ENCODE results near the gene MEF2C.
"Not testable (repeated sequence)": the region's sequence is repeated elsewhere in the genome, so short reads cannot be mapped to it uniquely, and the experiment has no call there.

MEF2C gene

GRCh38 chr5:88860501-88860900, 22.5 kb downstream of the MEF2C start:
- DNase-seq, result no peak

GRCh38 chr5:88858392-88858791, 24.6 kb downstream of the MEF2C start:
- no peak for DNase-seq

GRCh38 chr5:88856381-88856780, 26.6 kb downstream of the MEF2C start:
- DNase-seq, result not testable (repeated sequence)

GRCh38 chr5:88854769-88855168, 28.2 kb downstream of the MEF2C start:
- no peak for DNase-seq

GRCh38 chr5:88847420-88847819, 35.6 kb downstream of the MEF2C start:
- DNase-seq, result no peak

GRCh38 chr5:88846434-88846833, 36.5 kb downstream of the MEF2C start:
- DNase-seq, result no peak

GRCh38 chr5:88845081-88845697, 37.8 kb downstream of the MEF2C start:
- no peak for DNase-seq

- no peak for DNase-seq
Observed at GRCh38 chr5:88842784-88843183, 40.2 kb downstream of the MEF2C start.

GRCh38 chr5:88841212-88841611, 41.8 kb downstream of the MEF2C start:
- DNase-seq, result no peak

- no peak for DNase-seq
Observed at GRCh38 chr5:88840495-88840894, 42.5 kb downstream of the MEF2C start.

- no peak for DNase-seq
Observed at GRCh38 chr5:88839238-88839637, 43.7 kb downstream of the MEF2C start.

- DNase-seq, result no peak
Observed at GRCh38 chr5:88838500-88838899, 44.5 kb downstream of the MEF2C start.

GRCh38 chr5:88837817-88838216, 45.2 kb downstream of the MEF2C start:
- DNase-seq, result no peak

GRCh38 chr5:88837222-88837621, 45.8 kb downstream of the MEF2C start:
- DNase-seq, result no peak

- no peak for DNase-seq
Observed at GRCh38 chr5:88836195-88836838, 46.7 kb downstream of the MEF2C start.

GRCh38 chr5:88834499-88834898, 48.5 kb downstream of the MEF2C start:
- DNase-seq, result no peak

GRCh38 chr5:88834131-88834462, 48.9 kb downstream of the MEF2C start:
- no peak for DNase-seq

GRCh38 chr5:88833371-88834130, 49.4 kb downstream of the MEF2C start:
- DNase-seq, result no peak

- no peak for DNase-seq
Observed at GRCh38 chr5:88831816-88832215, 51.2 kb downstream of the MEF2C start.

- DNase-seq, result no peak
Observed at GRCh38 chr5:88830567-88830966, 52.4 kb downstream of the MEF2C start.

- DNase-seq, result no peak
Observed at GRCh38 chr5:88829775-88830174, 53.2 kb downstream of the MEF2C start.

GRCh38 chr5:88829054-88829453, 53.9 kb downstream of the MEF2C start:
- no peak for DNase-seq

GRCh38 chr5:88827997-88828396, 55.0 kb downstream of the MEF2C start:
- no peak for DNase-seq

Data from activated naive CD4-positive, alpha-beta T cell (primary cell).